Aortic smooth muscle cell (primary cell): ENCODE measurements around the gene DNAJC22. TPM values are rescaled to one million over a fixed set of nuclear protein-coding genes. Genes with fewer than 3 reads are reported as not detected.

Experiments used
- total RNA-seq: library from RNA; depleted of rRNA; stranded (reverse); fragments of >200 nt; gene quantifications from 2 replicates; pipeline ENCODE4 v1.2.3, GENCODE V29; 2014

Gene DNAJC22
- total RNA-seq, result 4.9 and 5.4 TPM in 2 replicates

GRCh38 chr12:49346659-49347310 is at the start of gene DNAJC22:
Gene DNAJC22, plus strand, starts transcription at chr12:49346888. Its CDS starts 1,985 bp downstream, at chr12:49348873.

GRCh38 chr12:49322708-49323523 is 23.8 kb upstream of the DNAJC22 start, which contains the start of gene TROAP:
Gene TROAP, plus strand, starts transcription at chr12:49323255. Its CDS starts 354 bp downstream, at chr12:49323609.

DNA sequence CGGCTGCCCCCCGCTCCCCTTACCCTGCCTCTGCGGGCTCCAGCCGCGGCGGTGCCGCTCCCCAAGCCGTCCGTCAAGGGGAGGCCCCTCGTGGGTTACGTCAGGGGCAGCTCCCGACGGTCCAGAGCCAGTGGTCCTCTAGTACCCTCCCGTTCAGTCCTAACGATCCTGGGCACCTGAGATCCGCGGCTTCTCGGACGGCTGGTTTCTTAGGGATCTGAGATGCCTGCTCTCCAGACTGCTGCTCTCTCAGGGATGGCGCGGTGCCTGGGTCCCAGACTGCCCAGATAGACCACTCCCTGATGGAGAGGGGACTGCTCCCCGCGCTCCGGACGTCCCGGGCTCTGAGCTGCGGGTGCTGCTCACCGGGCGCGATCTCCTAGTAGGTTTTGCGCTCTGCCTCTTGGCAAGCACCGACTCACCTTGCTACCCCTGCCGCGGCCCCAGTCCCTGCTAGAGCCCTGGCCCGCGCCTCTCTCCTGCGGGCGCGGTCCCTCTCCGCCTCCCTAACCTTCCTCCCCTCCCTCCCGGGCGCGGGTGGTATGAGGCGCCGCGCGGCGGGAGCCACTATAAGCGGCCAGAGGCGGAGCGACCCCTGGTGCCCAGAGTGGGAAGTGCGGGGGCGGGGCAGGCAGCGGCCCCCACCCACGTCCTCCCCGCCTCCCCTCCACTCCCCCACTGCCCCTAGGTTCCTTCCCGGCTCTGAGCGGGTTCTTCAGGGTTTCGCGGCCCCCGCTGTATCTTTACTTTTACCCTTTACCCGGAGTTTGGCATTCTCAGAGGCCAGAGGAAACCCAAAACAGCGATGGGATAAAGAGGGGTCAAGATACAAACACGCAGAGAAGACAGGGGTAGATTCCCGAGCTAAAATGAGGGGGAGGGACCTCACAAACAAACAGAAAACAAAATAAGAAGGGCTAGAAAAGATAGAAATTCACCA is 9.8 kb upstream of the DNAJC22 start, which contains the start of gene C1QL4:
Gene C1QL4 (minus strand): TSS at position 544 of the 940 bp plus-strand sequence. CDS start 711 bp downstream, outside the sequence.

DNA sequence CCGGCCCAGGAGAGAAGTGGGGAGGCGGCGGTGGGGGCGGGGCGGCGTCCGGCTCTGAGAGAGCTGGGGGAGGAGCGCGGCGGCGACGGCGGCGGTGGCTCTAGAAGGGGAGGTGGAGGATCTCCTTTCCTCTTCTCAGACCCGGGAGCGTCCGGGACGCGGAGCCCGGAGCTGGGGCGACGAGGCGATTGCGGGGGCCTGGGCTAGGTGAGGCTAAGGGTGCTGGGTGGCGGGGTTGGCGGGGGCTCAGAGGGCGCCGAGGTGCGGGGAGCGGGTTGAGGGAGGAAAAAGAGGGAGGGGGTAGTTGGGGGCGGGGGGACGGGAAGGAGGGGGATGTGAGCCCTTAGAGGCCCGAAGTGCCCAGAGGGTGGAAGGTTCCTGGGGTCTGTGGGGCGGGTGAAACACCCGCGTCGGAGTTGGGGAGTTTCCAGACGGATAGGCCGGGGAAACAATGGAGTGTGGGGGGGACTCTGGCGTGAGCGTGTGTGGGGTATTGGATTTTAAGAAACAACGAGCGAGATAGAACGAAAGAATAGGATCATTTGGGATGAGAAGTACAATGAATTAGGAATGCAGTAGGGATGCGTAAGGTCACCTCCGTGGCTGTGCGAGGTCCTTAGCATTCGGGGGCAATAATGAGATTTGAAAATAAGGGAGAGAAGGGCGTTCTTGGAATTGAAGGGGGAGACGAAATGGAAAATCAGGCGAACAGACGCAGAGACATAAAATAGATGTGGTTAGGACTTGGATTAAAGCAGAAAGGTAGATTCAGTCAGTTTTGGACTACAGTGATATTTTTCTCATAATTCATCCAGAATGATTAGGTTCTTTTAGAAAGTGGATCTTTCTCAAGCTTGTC is 20.9 kb downstream of the DNAJC22 start, which contains the start of gene SPATS2:
Gene SPATS2 (plus strand): TSS at position 82 of the 859 bp plus-strand sequence. CDS start 93,551 bp downstream, outside the sequence.

Other genes with a start within 250 kb of the DNAJC22 start
- gene LMBR1L, start 236.0 kb upstream of the DNAJC22 start, total RNA-seq, result 33.5 and 34.1 TPM in 2 replicates
- 1,878 and 2,204 TPM in 2 replicates for gene TUBA1B, start 215.5 kb upstream of the DNAJC22 start, total RNA-seq
- 652 and 678 TPM in 2 replicates for gene TUBA1A, start 157.8 kb upstream of the DNAJC22 start, total RNA-seq
- 277 and 325 TPM in 2 replicates for gene TUBA1C, start 81.8 kb upstream of the DNAJC22 start, total RNA-seq
- gene PRPH, start 51.7 kb upstream of the DNAJC22 start, total RNA-seq, result 0.92 and 1.4 TPM in 2 replicates
- gene TROAP, start 23.6 kb upstream of the DNAJC22 start, total RNA-seq, result 9.5 and 10.6 TPM in 2 replicates
- 0.06 TPM in 1 of 2 replicates, not detected in the other for gene C1QL4, start 9.7 kb upstream of the DNAJC22 start, total RNA-seq
- gene SPATS2, start 20.6 kb downstream of the DNAJC22 start, total RNA-seq, result 18.5 and 19.3 TPM in 2 replicates
- gene KCNH3, start 192.1 kb downstream of the DNAJC22 start, total RNA-seq, result under 0.01 and 0.06 TPM in 2 replicates
- 42.0 and 53.6 TPM in 2 replicates for gene MCRS1, start 221.3 kb downstream of the DNAJC22 start, total RNA-seq